ENCODE results near the gene SH3PXD2A. TPM values are rescaled to one million over a fixed set of nuclear protein-coding genes. Genes with fewer than 3 reads are reported as not detected.
A peak's percentile ranks its signal among the peaks of the same experiment; 100 is the strongest.

The SH3PXD2A gene
- total and polyA plus RNA-seq, 12 donors, result 5.7 to 34.5 (median 19.2) TPM

GRCh38 chr10:103892181-103892580, 36.8 kb upstream of the SH3PXD2A start:
- peaks cover 43 to 51% of the 10 kb centered on the region in 2 donors for H3K4me1 ChIP-seq (replicated peaks in 1 of 2)
- H3K27ac ChIP-seq, result peak overlapping the region in 1 of 5 donors; percentile 67
- TF ChIP-seq CTCF (IDR thresholded peaks at IDR 0.05), result no peak
- no peak for TF ChIP-seq POLR2A (IDR thresholded peaks at IDR 0.05)
- intact Hi-C loops (cut with DNase I), result no loop called here
- H3K36me3 ChIP-seq (replicated peaks in 1 of 2), result peaks cover 0 to 34% of the 10 kb centered on the region in 2 donors
- H3K27me3 ChIP-seq, result no peaks in the 10 kb centered on the region
- no peak overlapping the region for H3K4me3 ChIP-seq
- WGBS, 4 donors, result 84 to 96% (median 94%) methylated on average over 3 of the region's 3 CpGs
- H3K9me3 ChIP-seq (replicated peaks in 1 of 3), result no peaks in the 10 kb centered on the region
- no peak for DNase-seq

GRCh38 chr10:103890688-103891087, 35.3 kb upstream of the SH3PXD2A start:
- intact Hi-C loops (cut with DNase I), result no loop called here
- WGBS, 4 donors, result 72 to 93% (median 85%) methylated on average over 2 of the region's 2 CpGs

GRCh38 chr10:103890194-103890658, 34.9 kb upstream of the SH3PXD2A start:
- H3K9me3 ChIP-seq (replicated peaks in 1 of 3), result no peaks in the 10 kb centered on the region
- H3K36me3 ChIP-seq (replicated peaks in 1 of 2), result peaks cover 0 to 40% of the 10 kb centered on the region in 2 donors
- no peak overlapping the region for H3K4me3 ChIP-seq
- TF ChIP-seq CTCF (IDR thresholded peaks at IDR 0.05), result no peak
- intact Hi-C loops (cut with DNase I), result no loop called here
- peak in 1 of 7 donors; percentile 47 for DNase-seq
- WGBS, 4 donors, result 60 to 72% (median 66%) methylated on average over 4 of the region's 4 CpGs
- H3K4me1 ChIP-seq (replicated peaks in 1 of 2), result peaks cover 30 to 38% of the 10 kb centered on the region in 2 donors
- H3K27me3 ChIP-seq, result no peaks in the 10 kb centered on the region
- H3K27ac ChIP-seq, result peak overlapping the region in 1 of 5 donors; percentile 20

More at GRCh38 chr10:103890688-103891087, 35.3 kb upstream of the SH3PXD2A start:
- Histone ChIP-seq H3K4me3 (no peak overlapping the region), H3K36me3 (replicated peaks in 1 of 2) (peaks cover 0 to 40% of the 10 kb centered on the region in 2 donors), H3K27me3 (no peaks in the 10 kb centered on the region), H3K27ac (peak overlapping the region in 1 of 5 donors; percentile 23), H3K9me3 (replicated peaks in 1 of 3) (no peaks in the 10 kb centered on the region), H3K4me1 (replicated peaks in 1 of 2) (peaks cover 35 to 43% of the 10 kb centered on the region in 2 donors)
- TF ChIP-seq CTCF (IDR thresholded peaks at IDR 0.05) (no peak), POLR2A (IDR thresholded peaks at IDR 0.05) (no peak)
- no peak for DNase-seq

- Histone ChIP-seq H3K27me3 (no peaks in the 10 kb centered on the region), H3K36me3 (replicated peaks in 1 of 2) (peaks cover 0 to 40% of the 10 kb centered on the region in 2 donors), H3K4me3 (no peak overlapping the region), H3K27ac (peak overlapping the region in 4 of 5 donors; percentile 22 to 78 (median 42)), H3K9me3 (replicated peaks in 1 of 3) (no peaks in the 10 kb centered on the region), H3K4me1 (replicated peaks in 1 of 2) (peaks cover 20 to 32% of the 10 kb centered on the region in 2 donors)
- TF ChIP-seq POLR2A (IDR thresholded peaks at IDR 0.05) (no peak), CTCF (IDR thresholded peaks at IDR 0.05) (no peak)
- WGBS, 4 donors, result 41 to 60% (median 45%) methylated on average over 2 of the region's 2 CpGs
- DNase-seq, result peak in 1 of 7 donors; percentile 41
- intact Hi-C loops (cut with DNase I), result loop anchor here in 1 of 2 donors (5.0 kb wide), 1 partner anchor 323 kb away; no protein-coding TSS in a partner anchor
Observed at GRCh38 chr10:103889121-103889720, 33.8 kb upstream of the SH3PXD2A start.

All from adrenal gland (tissue), 12 donors.